ENCODE measurements around the gene ARPC1A. TPM values are rescaled to one million over a fixed set of nuclear protein-coding genes. Genes with fewer than 3 reads are reported as not detected.
"Not testable (repeated sequence)": the region's sequence is repeated elsewhere in the genome, so short reads cannot be mapped to it uniquely, and the experiment has no call there.

ARPC1A gene
- total and polyA plus RNA-seq, 2 donors from 2014 or later: 117 to 119 TPM

DNA sequence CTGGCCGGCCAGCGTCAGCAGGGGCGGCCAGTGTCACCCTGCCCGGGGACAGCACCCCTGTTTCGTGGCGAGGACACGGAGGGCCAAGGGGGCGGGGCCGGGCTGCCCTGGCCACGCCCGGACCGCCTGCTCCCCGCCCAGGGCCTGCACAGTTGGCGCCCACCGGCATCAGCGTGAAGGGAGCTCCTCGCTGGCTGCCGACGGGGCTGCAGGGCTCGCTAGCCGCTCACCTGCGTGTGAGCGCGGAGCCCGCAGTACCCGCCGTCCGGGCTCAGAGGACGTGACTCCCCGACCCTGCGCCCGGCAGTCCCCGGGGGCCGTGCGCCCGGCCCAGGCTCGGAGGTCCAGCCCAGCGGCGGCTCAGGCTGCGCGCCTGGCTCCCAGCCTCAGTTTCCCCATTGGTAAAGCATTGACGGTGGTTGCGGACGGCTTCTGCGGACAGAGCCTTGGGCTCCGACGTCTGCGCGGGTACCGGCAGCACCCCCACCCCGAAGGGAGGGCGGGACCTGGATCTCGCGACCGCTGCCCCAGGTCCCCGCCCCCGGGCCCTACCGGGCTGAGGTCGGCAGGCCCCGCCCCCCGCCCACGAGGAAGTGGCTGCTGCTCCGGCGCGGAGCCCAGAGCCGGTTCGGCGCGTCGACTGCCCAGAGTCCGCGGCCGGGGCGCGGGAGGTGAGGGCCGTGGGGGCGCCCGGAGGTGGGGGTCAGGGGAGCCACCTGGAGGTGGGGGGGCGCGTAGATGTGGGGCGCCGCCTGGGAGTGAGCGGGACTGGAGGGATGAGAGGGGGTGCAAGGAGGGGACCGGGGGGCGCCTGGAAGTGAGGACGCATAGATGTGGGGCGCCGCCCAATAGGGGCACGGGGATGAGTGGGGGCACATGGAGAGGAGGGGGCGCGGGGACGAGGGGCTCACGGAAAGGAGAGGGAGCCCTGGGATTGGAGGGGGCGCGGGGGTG lies 48.7 kb downstream of the ARPC1A start, which contains the start of gene ARPC1B:
ARPC1B (plus strand) TSS at position 620 of the 954 bp plus-strand sequence. CDS start 10,985 bp downstream, outside the sequence.
- FAIRE-seq (no peak), DNase-seq (peak; percentile 48 to 95 (median 77))
- intact Hi-C loops (cut with DNase I): no loop called here
- Histone ChIP-seq H3K27ac (ENCODE audit: low read depth in 2 of 2, low read length in 2 of 2) (peak within 1 kb of the TSS; percentile 65 to 74), H3K4me3 (ENCODE audit: low read length in 3 of 3) (peak within 1 kb of the TSS in 2 of 3 donors; percentile 55 to 61), H3K9me3 (ENCODE audit: control insufficient read depth in 2 of 3, insufficient read depth in 1 of 3, low read length in 3 of 3) (no peaks in the 10 kb centered on the region), H3K36me3 (ENCODE audit: control insufficient read depth in 2 of 3, insufficient read depth in 3 of 3, low read length in 3 of 3) (no peaks in the 10 kb centered on the region), H3K9ac (ENCODE audit: low read length in 3 of 3) (no peak within 1 kb of the TSS), H3K27me3 (ENCODE audit: control insufficient read depth, insufficient read depth, low read length) (no peaks in the 10 kb centered on the region), H3K4me1 (ENCODE audit: control insufficient read depth in 2 of 3, insufficient read depth in 2 of 3, low read depth in 1 of 3, low read length in 3 of 3) (peaks cover 0 to 14% (median 0%) of the 10 kb centered on the region in 3 donors)
- TF ChIP-seq, protein P1, sequence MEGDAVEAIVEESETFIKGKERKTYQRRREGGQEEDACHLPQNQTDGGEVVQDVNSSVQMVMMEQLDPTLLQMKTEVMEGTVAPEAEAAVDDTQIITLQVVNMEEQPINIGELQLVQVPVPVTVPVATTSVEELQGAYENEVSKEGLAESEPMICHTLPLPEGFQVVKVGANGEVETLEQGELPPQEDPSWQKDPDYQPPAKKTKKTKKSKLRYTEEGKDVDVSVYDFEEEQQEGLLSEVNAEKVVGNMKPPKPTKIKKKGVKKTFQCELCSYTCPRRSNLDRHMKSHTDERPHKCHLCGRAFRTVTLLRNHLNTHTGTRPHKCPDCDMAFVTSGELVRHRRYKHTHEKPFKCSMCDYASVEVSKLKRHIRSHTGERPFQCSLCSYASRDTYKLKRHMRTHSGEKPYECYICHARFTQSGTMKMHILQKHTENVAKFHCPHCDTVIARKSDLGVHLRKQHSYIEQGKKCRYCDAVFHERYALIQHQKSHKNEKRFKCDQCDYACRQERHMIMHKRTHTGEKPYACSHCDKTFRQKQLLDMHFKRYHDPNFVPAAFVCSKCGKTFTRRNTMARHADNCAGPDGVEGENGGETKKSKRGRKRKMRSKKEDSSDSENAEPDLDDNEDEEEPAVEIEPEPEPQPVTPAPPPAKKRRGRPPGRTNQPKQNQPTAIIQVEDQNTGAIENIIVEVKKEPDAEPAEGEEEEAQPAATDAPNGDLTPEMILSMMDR (IDR thresholded peaks at IDR 0.05; ENCODE audit: borderline replicate concordance, extremely low read depth, insufficient read depth): no peak

DNA sequence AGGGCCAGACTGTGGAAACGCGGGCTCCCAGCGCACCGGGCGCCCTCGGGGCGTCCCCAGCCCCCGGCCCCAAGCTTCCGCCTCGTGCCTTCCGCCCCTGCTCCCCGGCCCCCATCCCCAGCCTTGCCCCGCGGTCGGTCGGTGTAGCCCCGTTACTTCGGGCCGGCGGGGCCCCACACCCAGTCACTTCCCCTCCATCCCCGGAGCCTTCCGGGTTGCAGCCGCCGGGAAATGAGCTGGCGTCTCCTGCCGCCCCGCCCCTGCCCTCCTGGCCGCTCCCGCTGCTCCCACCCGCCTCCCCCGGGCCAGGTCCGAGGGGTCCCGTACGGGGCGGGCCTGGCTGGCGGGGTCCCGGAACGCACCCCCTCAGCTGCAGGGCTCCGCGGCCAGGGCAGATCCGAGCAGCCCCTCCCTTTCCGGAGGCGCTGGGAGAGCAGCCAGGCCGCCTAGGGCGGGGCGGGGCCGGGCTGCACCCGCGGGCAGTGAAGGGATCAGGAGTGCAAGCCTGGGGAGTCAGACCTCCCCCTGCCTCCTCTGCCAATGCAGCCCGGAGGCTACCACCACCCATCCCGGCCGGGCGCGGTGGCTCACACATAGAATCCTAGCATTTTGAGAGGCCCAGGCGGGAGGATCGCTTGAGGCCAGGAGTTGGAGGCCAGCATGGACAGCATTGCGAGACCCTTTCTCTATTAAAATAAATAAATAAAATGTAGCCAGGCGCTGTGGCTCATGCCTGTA lies 49.5 kb downstream of the ARPC1A start:
- Histone ChIP-seq H3K27ac (ENCODE audit: low read depth in 2 of 2, low read length in 2 of 2) (peak overlapping the region; percentile 63 to 74), H3K9me3 (ENCODE audit: control insufficient read depth in 2 of 3, insufficient read depth in 1 of 3, low read length in 3 of 3) (no peaks in the 10 kb centered on the region), H3K4me3 (ENCODE audit: low read length in 3 of 3) (peak overlapping the region in 1 of 3 donors; percentile 61), H3K36me3 (ENCODE audit: control insufficient read depth in 2 of 3, insufficient read depth in 3 of 3, low read length in 3 of 3) (no peaks in the 10 kb centered on the region), H3K9ac (ENCODE audit: low read length in 3 of 3) (no peak overlapping the region), H3K4me1 (ENCODE audit: control insufficient read depth in 2 of 3, insufficient read depth in 2 of 3, low read depth in 1 of 3, low read length in 3 of 3) (peaks cover 0 to 22% (median 0%) of the 10 kb centered on the region in 3 donors), H3K27me3 (ENCODE audit: control insufficient read depth, insufficient read depth, low read length) (no peaks in the 10 kb centered on the region)
- TF ChIP-seq, protein P1 (IDR thresholded peaks at IDR 0.05; ENCODE audit: borderline replicate concordance, extremely low read depth, insufficient read depth): no peak
- intact Hi-C loops (cut with DNase I): no loop called here
- FAIRE-seq (no peak), DNase-seq (peak; percentile 39 to 93 (median 66))

DNA sequence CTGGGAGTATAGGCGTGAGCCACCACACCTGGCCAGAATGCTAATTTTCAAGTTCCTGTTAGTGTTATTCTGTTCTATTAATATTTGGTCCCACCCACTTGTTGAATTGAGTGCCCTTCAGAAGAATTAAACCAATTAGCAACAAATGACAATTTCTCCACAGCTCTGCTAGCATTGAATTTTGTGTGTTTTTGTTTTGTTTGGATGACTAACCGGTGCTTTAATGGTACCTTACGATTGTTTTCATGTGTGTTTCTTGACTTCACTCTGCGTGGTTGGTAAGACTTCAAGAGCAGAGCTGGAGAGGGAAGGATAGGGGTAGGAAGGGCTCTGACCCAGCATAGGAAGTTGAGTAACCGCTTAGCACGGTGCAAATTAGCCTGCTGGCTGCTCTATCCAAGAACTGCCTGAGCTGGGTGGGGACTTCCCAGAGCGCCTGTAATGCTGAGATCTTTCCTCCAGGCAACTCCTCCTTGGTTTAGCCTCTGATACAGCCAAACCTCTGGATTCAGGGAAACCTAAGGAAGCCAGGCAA lies 53.4 kb downstream of the ARPC1A start:
- Histone ChIP-seq H3K4me3 (ENCODE audit: low read length in 3 of 3) (no peak overlapping the region), H3K9ac (ENCODE audit: low read length in 3 of 3) (no peak overlapping the region), H3K4me1 (ENCODE audit: control insufficient read depth in 2 of 3, insufficient read depth in 2 of 3, low read depth in 1 of 3, low read length in 3 of 3) (peaks cover 0 to 28% (median 0%) of the 10 kb centered on the region in 3 donors), H3K36me3 (ENCODE audit: control insufficient read depth in 2 of 3, insufficient read depth in 3 of 3, low read length in 3 of 3) (no peaks in the 10 kb centered on the region), H3K27me3 (ENCODE audit: control insufficient read depth, insufficient read depth, low read length) (no peaks in the 10 kb centered on the region), H3K27ac (ENCODE audit: low read depth in 2 of 2, low read length in 2 of 2) (peak overlapping the region; percentile 82 to 85), H3K9me3 (ENCODE audit: control insufficient read depth in 2 of 3, insufficient read depth in 1 of 3, low read length in 3 of 3) (no peaks in the 10 kb centered on the region)
- TF ChIP-seq, protein P1 (IDR thresholded peaks at IDR 0.05; ENCODE audit: borderline replicate concordance, extremely low read depth, insufficient read depth): no peak
- peak in 1 of 5 donors; percentile 35 for DNase-seq
- intact Hi-C loops (cut with DNase I): no loop called here
- no peak for FAIRE-seq

DNA sequence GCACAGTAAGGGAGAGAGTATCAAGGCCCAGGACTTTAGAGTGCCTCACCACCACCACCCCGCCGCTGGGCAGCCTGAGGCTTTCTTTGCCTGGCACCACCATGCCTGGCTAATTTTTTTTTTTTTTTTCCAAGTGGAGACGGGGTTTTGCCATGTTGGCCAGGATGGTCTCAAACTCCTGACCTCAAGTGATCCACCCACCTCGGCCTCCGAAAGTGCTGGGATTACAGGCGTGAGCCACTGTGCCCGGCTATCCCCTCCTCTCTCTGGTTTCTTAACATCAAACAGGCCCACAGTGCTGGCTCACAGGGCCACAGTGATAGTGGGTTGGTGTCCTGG lies 54.0 kb downstream of the ARPC1A start:
- peaks cover 0 to 28% (median 0%) of the 10 kb centered on the region in 3 donors for H3K4me1 ChIP-seq (ENCODE audit: control insufficient read depth in 2 of 3, insufficient read depth in 2 of 3, low read depth in 1 of 3, low read length in 3 of 3)
- H3K27me3 ChIP-seq (ENCODE audit: control insufficient read depth, insufficient read depth, low read length); H3K4me3 ChIP-seq (ENCODE audit: low read length in 3 of 3); FAIRE-seq; intact Hi-C loops (cut with DNase I); H3K9me3 ChIP-seq (ENCODE audit: control insufficient read depth in 2 of 3, insufficient read depth in 1 of 3, low read length in 3 of 3); DNase-seq; H3K36me3 ChIP-seq (ENCODE audit: control insufficient read depth in 2 of 3, insufficient read depth in 3 of 3, low read length in 3 of 3): not testable (repeated sequence)
- H3K9ac ChIP-seq (ENCODE audit: low read length in 3 of 3): peak overlapping the region in 1 of 3 donors; percentile 19
- peak overlapping the region; percentile 82 to 85 for H3K27ac ChIP-seq (ENCODE audit: low read depth in 2 of 2, low read length in 2 of 2)

All from kidney (tissue), 14 donors.